Gastrocnemius medialis (tissue), 4 donors: ENCODE measurements around the gene MYOM3.

Source experiments
- POLR2A ChIP-seq, 2 donors: fragments of 450-650 bp; IDR thresholded peaks; one replicate each; pipeline ENCODE4 v1.6.1; 2017; ENCODE audit warnings: antibody characterized with exemption in 2 of 2, mild to moderate bottlenecking in 2 of 2, moderate library complexity in 2 of 2
- TF ChIP-seq, protein P1 (sequence below), 5 experiments: fragments of 450-650 bp in 3 of 5; fragments of 200-600 bp in 2 of 5; sonication (generic) in 2 of 5; IDR thresholded peaks in 4 of 5; conservative IDR thresholded peaks in 1 of 5; 1 replicate in 4 of 5; 2 replicates in 1 of 5; pipeline ENCODE4 v1.5.1; 2016 to 2019; ENCODE audit warnings: antibody characterized with exemption in 5 of 5, mild to moderate bottlenecking in 3 of 5, moderate library complexity in 3 of 5

DNA sequence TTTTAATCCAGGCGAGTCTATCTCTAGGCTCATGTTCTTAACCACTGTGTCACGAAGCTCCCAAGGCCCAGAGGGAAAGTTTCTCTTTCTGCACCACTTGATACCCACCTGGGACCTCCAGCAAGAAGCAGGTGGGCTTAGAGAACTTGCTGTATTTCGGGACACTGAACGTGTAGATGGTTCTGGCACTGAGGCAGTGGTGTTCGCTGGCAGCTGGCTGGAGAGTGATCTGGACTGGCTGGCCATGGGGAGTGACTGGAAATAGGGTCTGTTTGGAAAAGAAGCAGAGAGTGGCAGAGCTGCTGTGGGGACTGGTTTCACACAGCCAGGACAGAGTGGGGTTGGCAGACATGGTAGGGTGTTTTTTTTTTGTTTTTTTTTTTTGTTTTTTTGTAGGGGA lies 47.4 kb upstream of the MYOM3 start:
- TF ChIP-seq, protein P1, sequence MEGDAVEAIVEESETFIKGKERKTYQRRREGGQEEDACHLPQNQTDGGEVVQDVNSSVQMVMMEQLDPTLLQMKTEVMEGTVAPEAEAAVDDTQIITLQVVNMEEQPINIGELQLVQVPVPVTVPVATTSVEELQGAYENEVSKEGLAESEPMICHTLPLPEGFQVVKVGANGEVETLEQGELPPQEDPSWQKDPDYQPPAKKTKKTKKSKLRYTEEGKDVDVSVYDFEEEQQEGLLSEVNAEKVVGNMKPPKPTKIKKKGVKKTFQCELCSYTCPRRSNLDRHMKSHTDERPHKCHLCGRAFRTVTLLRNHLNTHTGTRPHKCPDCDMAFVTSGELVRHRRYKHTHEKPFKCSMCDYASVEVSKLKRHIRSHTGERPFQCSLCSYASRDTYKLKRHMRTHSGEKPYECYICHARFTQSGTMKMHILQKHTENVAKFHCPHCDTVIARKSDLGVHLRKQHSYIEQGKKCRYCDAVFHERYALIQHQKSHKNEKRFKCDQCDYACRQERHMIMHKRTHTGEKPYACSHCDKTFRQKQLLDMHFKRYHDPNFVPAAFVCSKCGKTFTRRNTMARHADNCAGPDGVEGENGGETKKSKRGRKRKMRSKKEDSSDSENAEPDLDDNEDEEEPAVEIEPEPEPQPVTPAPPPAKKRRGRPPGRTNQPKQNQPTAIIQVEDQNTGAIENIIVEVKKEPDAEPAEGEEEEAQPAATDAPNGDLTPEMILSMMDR (IDR thresholded peaks at IDR 0.05 in 4 of 5, conservative IDR thresholded peaks at IDR 0.05 in 1 of 5) = no peak
- TF ChIP-seq POLR2A (IDR thresholded peaks at IDR 0.05) = no peak
